NK-92 (cell line): ENCODE data around the gene NAV2.

ENCODE experiments used
- DNase-seq: peaks from one replicate; lab custom pipeline; 2025; ENCODE audit not compliant: unreplicated experiment; lab: John Stamatoyannopoulos, UW

Gene NAV2

DNA sequence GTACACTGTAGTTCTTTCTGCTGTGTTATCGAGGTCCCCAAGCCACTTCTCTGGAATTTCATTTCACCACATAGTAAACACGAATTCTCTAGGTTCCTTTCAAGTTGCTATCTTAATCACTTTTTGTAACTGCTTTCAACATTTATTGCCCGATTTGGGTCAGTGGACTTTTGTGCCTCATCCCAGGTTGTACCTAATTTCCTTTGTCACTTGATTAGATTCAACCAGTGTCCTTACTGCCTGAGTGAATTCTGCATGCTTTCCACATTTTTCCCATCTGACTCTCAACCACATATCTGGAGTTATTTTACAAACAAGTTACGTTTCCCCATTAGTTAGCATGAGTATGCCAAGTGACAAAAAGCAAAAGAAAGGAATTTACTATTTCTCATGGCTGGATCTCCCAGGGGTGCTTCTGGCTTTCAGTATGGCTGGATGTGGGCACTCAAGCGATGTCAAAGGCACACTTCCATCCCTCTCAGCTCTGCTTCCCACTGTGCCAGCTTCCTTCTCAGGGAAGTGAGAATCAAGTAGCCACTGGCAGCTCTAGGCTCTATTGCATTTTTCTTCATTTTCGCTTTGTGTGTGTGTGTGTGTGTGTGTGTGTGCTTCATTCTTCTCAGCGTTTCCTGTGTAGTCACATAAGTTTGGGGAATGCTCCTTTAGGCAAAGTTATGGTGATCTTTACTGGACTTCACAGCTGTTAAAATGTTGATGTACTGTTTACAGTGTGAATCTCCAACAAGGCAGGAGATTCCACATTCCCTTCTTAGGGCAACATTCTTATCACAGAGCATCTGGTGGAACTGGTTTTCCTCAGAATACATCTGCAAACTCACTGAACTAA lies 318.7 kb downstream of the NAV2 start:
- no peak for DNase-seq

DNA sequence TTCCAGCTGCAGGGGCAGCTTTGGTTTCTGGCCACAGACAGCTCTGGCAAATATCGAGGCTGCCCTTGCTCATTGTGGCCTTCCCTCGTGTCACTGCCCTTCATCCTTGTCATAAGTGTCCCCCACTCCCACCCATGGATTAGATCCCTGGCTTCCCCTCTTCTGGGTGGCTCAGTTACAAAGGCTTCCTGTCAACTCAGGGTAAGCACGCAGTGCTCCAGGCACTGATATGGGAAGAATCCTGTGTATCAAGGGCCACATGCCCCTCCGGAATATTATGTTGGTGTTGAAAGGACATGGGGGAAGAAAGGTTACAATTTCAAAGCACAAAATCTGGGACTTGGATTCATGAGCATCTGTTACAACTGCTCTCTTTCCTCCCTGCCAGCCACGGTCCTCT lies 319.5 kb downstream of the NAV2 start:
- DNase-seq, result no peak

GRCh38 chr11:20032577-20033260 lies 320.1 kb downstream of the NAV2 start:
- DNase-seq, result no peak

GRCh38 chr11:20033806-20034205 lies 321.2 kb downstream of the NAV2 start:
- DNase-seq, result no peak

DNA sequence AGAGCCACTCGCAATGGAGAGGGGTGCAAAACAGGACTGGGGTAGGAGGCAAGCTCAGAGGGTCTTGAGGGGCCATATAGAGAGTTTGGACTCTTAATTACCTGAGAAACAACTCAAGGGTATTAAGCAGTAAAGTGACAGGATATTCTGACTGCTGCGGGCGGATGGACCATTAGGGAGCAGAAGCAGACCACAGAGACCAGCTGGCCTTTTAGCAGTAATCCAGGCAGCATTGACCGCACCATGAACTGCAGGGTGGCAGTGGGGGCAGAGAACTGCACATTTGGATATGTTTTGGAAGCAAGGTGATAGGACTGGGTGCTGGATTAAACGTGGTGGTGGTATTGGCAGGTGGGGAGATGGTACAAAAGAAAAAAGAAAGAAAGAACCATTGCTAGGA lies 322.3 kb downstream of the NAV2 start:
- no peak for DNase-seq

DNA sequence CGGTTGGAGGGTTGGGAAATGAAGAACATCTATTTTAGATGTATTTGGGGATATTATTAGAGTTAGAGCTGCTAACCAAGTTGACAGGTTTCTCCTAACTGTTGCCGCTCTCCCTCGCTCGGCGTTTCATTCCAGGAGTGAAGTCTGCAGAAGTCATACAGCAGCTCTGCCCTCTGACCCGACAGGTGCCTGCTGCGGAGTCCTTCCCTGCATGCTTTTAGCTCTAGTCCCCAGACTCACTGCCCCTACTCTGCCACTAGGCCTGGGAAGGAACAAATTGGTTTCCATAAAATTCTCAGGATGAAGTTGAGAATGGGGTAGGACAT lies 322.7 kb downstream of the NAV2 start:
- no peak for DNase-seq

DNA sequence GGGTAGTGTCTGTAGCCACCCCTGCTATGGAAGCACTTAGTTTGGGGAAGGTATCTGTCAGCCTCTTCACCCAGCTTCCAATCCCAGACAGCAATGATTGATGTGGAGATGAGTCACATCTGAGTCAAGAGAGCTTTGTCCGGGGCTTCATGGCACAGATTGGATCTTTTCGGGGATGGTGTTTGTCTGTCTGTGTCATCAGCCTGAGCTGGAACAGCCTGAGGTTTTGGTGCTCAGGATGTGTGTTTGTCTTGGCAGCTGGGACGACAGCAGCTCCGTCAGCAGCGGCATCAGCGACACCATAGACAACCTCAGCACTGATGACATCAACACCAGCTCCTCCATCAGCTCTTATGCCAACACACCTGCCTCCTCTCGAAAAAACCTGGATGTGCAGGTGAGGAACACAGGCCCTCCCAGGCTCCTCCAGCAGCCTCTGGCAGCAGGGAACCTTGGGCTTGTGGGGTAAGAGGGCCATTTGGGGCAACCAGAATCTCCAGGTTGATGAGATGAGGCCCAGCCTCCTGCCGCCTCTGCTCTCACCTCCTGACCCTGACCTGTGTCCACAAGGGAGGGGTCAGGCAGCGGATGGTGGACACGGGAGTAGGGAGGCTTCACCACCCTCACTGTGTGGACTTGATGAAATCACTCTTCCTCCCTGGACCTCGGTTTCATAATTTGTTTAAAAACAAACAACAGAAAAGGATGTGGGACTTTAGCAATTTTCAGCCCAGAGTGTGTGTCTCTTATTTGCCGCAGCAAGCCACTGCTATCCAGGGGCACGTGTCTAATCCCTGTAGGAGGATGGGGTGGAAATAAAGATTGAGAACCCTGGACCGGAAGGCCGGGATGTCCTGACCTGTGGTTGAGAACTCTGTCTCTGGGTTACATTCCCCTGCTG lies 323.3 kb downstream of the NAV2 start:
- no peak for DNase-seq

GRCh38 chr11:20036626-20037335 lies 324.1 kb downstream of the NAV2 start:
- no peak for DNase-seq

GRCh38 chr11:20037396-20038153 lies 324.9 kb downstream of the NAV2 start:
- no peak for DNase-seq

DNA sequence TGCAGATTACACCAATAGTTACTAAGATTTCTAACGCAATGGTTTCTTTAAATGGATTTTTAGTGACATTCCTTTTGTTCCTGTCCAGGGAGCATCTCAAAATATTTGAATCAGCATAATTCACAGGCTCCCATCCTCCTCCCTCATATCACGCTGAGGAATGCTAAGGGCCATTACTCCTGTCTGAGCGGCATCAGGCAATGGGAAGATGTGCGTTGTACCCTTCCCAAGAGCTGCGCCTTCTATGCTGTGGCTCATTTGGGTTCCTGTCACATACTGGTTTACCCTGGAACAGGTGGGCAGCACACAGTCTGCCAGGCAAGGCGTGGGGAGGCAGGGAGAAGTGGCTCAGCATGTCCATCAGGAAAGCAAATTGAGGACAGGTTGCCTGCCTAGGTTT lies 325.8 kb downstream of the NAV2 start:
- DNase-seq, result no peak

DNA sequence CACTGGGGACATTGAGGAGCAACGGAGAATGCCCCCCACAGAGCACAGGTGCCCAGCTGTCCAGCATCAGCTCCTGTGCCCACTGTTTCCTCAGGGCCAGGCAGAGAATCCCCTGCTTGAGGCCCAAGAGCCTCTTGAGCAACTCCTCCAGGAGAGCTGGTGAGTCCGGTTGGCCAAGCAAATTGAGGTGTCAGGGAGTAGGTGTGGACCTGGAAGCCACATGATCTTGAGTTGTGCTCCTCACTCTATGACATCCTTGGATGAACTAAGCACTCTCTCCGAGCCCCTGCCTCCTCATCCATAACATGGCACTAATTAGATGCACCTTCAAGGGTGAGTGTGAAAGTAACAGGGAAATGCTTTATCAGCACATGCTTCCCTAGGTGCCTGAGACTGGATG lies 326.3 kb downstream of the NAV2 start:
- no peak for DNase-seq

- no peak for DNase-seq
Measured at GRCh38 chr11:20041499-20041898, 328.9 kb downstream of the NAV2 start.

- DNase-seq, result no peak
Measured at GRCh38 chr11:20042045-20042639, 329.5 kb downstream of the NAV2 start.

DNA sequence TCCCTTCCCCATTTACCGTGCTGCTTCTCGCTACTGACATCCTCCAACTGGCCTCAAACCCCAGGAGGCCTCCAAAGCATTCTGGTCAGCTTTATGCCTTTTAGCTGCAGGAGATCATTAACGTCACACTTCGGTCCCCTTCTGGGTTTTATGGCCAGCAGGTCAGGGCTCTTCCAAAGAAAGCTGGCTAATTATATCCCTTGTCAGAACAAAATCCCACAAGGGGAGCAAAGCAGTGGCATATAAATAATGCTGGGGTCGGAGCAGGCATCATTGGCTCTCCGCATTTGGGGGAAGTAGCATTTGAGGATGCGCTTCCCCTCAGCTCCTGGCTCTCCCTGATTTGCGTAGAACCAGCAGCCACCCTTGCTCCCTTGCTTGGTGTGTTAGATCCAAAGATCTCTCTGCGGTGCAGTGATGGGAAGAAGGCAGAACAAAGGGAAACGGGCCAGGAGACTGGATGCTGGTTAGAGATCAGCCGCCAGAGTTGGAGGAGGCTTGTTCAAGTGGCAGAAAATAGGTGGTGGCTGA lies 330.2 kb downstream of the NAV2 start:
- no peak for DNase-seq

GRCh38 chr11:20043992-20044391 lies 331.4 kb downstream of the NAV2 start:
- DNase-seq, result no peak

GRCh38 chr11:20045098-20045688 lies 332.6 kb downstream of the NAV2 start:
- DNase-seq, result no peak

DNA sequence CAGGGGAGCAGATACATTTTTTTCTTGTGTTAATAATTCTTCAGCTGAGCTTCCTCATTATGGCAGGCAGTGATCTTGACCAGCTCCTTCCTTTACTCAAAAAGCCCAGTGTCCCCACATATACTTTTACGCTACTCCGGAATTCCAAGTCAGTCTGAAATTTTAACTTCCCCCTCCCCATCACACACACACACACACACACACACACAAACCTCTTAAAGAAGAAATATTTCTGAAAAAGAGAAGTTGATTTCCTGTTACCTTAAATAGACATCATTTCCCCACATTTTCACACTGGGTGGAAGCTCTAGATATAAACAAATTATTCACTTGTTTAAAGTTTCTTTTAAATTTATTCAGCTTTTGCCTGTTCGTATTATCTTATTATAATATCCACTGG lies 333.8 kb downstream of the NAV2 start:
- DNase-seq, result no peak

- no peak for DNase-seq
Measured at GRCh38 chr11:20047006-20047768, 334.6 kb downstream of the NAV2 start.

- DNase-seq, result no peak
Measured at GRCh38 chr11:20047769-20048154, 335.1 kb downstream of the NAV2 start.
